ENCODE measurements around the gene PPP1R12B.
"Not testable (repeated sequence)": the region's sequence is repeated elsewhere in the genome, so short reads cannot be mapped to it uniquely, and the experiment has no call there.

Gene PPP1R12B

GRCh38 chr1:202483362-202483761 lies 134.9 kb downstream of the PPP1R12B start:
- H3K4me3 ChIP-seq (ENCODE audit: low read depth, low read length) = not testable (repeated sequence)

GRCh38 chr1:202484032-202484431 lies 135.5 kb downstream of the PPP1R12B start:
- not testable (repeated sequence) for H3K4me3 ChIP-seq (ENCODE audit: low read depth, low read length)

- H3K4me3 ChIP-seq (ENCODE audit: low read depth, low read length) = not testable (repeated sequence)
Measured at GRCh38 chr1:202484820-202485219, 136.3 kb downstream of the PPP1R12B start.

- H3K4me3 ChIP-seq (ENCODE audit: low read depth, low read length) = not testable (repeated sequence)
Measured at GRCh38 chr1:202488178-202488649, 139.7 kb downstream of the PPP1R12B start.

- not testable (repeated sequence) for H3K4me3 ChIP-seq (ENCODE audit: low read depth, low read length)
Measured at GRCh38 chr1:202489101-202489500, 140.6 kb downstream of the PPP1R12B start.

GRCh38 chr1:202493112-202493511 lies 144.6 kb downstream of the PPP1R12B start:
- not testable (repeated sequence) for H3K4me3 ChIP-seq (ENCODE audit: low read depth, low read length)

- H3K4me3 ChIP-seq (ENCODE audit: low read depth, low read length) = no peak overlapping the region
Measured at GRCh38 chr1:202498542-202498941, 150.0 kb downstream of the PPP1R12B start.

GRCh38 chr1:202499997-202500396 lies 151.5 kb downstream of the PPP1R12B start:
- not testable (repeated sequence) for H3K4me3 ChIP-seq (ENCODE audit: low read depth, low read length)

GRCh38 chr1:202501281-202501680 lies 152.8 kb downstream of the PPP1R12B start:
- no peak overlapping the region for H3K4me3 ChIP-seq (ENCODE audit: low read depth, low read length)

GRCh38 chr1:202505356-202505755 lies 156.9 kb downstream of the PPP1R12B start:
- H3K4me3 ChIP-seq (ENCODE audit: low read depth, low read length) = no peak overlapping the region

GRCh38 chr1:202505880-202506575 lies 157.5 kb downstream of the PPP1R12B start:
- H3K4me3 ChIP-seq (ENCODE audit: low read depth, low read length) = not testable (repeated sequence)

GRCh38 chr1:202508863-202509262 lies 160.4 kb downstream of the PPP1R12B start:
- H3K4me3 ChIP-seq (ENCODE audit: low read depth, low read length) = not testable (repeated sequence)

GRCh38 chr1:202513875-202514274 lies 165.4 kb downstream of the PPP1R12B start:
- H3K4me3 ChIP-seq (ENCODE audit: low read depth, low read length) = not testable (repeated sequence)

- H3K4me3 ChIP-seq (ENCODE audit: low read depth, low read length) = no peak overlapping the region
Measured at GRCh38 chr1:202516434-202516877, 168.0 kb downstream of the PPP1R12B start.

GRCh38 chr1:202517146-202517545 lies 168.6 kb downstream of the PPP1R12B start:
- not testable (repeated sequence) for H3K4me3 ChIP-seq (ENCODE audit: low read depth, low read length)

- H3K4me3 ChIP-seq (ENCODE audit: low read depth, low read length) = not testable (repeated sequence)
Measured at GRCh38 chr1:202518180-202518579, 169.7 kb downstream of the PPP1R12B start.

GRCh38 chr1:202518905-202519304 lies 170.4 kb downstream of the PPP1R12B start:
- not testable (repeated sequence) for H3K4me3 ChIP-seq (ENCODE audit: low read depth, low read length)

- not testable (repeated sequence) for H3K4me3 ChIP-seq (ENCODE audit: low read depth, low read length)
Measured at GRCh38 chr1:202520129-202520856, 171.8 kb downstream of the PPP1R12B start.

GRCh38 chr1:202520857-202521216 lies 172.3 kb downstream of the PPP1R12B start:
- not testable (repeated sequence) for H3K4me3 ChIP-seq (ENCODE audit: low read depth, low read length)

GRCh38 chr1:202521484-202521883 lies 173.0 kb downstream of the PPP1R12B start:
- not testable (repeated sequence) for H3K4me3 ChIP-seq (ENCODE audit: low read depth, low read length)

GRCh38 chr1:202521886-202522285 lies 173.4 kb downstream of the PPP1R12B start:
- H3K4me3 ChIP-seq (ENCODE audit: low read depth, low read length) = no peak overlapping the region

GRCh38 chr1:202526056-202526455 lies 177.6 kb downstream of the PPP1R12B start:
- not testable (repeated sequence) for H3K4me3 ChIP-seq (ENCODE audit: low read depth, low read length)
